ENCODE data around the gene CES4A.
A peak's percentile ranks its signal among the peaks of the same experiment; 100 is the strongest.
"Not testable (repeated sequence)": the region's sequence is repeated elsewhere in the genome, so short reads cannot be mapped to it uniquely, and the experiment has no call there.

CES4A gene

DNA sequence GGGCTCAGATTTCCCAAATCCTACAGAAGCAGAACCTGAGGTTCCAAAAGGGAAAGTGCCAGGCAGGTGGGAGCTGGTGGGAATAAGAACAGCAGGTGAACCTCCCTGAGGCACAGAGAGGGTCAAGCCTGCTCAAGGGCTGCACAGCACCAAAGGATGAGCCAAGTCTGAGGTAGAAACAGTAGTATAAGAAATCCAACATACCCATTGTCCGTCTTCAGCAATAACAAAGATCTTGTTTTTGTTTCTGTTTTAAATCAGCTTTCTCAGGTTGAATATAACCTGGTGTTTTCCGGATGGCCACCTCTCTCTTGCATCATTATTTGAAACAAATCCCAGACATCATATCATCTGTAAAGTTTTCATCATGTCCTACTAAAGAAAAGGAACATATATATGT, 38.0 kb upstream of the CES4A start:
- FAIRE-seq (no peak), DNase-seq (ENCODE audit: insufficient read length, low spot score) (no peak)
- no peak for TF ChIP-seq POLR2A (IDR thresholded peaks at IDR 0.05; ENCODE audit: low read depth, low read length)

DNA sequence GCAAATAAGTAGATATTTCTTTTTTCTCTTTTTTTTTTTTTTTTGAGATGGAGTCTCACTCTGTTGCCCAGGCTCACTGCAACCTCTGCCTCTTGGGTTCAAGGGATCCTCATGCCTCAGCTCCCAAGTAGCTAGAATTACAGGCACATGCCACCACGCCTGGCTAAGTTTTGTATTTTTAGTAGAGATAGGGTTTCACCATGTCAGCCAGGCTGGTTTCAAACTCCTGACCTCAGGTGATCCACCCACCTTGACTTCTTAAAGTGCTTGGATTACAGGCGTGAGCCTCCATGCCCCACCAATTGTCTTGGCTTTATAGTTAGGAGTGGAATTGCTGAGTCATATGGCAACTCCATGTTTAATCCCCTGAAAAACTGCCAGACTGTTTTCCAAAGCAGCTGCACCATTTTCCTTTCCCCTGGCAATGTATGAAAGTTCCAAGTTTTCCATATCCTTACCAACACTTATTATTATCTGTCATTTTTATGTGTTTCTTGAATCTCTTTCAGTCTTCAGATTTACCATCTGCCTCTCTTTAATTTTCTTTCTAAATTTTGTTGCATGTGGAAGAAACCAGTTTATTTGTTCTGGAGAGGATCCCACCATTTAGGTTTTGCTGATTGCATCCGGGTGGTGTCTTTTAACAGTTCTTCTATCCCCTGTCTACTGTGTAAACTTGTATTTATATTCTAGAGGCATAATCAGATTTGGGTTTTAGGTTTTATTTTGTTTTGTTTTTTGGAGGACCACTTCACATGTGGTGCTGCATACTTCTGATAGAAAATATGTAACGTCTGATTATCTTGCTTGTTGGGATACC, 37.2 kb upstream of the CES4A start:
- TF ChIP-seq POLR2A (IDR thresholded peaks at IDR 0.05; ENCODE audit: low read depth, low read length): no peak
- FAIRE-seq: no peak

DNA sequence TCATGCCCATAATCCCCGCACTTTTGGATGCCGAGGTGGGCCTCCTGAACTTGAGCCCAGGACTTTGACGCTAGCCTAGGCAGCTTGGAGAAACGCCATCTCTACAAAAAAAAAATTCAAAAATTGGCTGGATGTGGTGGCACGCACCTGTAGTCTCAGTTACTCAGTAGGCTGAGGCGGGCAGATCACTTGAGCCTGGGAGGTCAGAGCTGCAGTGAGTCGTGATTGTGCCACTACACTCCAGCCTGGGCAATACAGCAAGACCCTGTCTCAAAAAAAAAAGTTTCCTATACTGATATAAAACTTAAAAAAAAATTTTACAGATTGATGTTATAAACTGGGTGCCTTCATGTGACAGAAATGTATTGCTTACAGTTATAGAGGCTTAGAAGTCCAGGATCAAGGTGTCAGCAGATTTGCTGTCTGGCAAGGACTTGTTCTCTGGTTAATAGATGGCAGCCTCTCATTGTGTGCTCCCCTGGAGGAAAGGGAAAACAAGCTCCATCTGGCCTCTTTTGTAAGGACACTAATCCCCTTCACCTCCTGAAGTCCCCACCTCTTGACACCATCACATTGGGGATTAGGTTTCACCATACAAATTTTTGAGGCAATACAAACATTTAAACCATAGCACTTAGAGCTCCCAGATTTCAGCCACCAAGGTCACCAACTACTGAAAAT, 35.8 kb upstream of the CES4A start:
- DNase-seq (ENCODE audit: insufficient read length, low spot score) (no peak), FAIRE-seq (no peak)
- TF ChIP-seq POLR2A (IDR thresholded peaks at IDR 0.05; ENCODE audit: low read depth, low read length): no peak

More for the DNA sequence above, 37.2 kb upstream of the CES4A start:
- DNase-seq (ENCODE audit: insufficient read length, low spot score): no peak

DNA sequence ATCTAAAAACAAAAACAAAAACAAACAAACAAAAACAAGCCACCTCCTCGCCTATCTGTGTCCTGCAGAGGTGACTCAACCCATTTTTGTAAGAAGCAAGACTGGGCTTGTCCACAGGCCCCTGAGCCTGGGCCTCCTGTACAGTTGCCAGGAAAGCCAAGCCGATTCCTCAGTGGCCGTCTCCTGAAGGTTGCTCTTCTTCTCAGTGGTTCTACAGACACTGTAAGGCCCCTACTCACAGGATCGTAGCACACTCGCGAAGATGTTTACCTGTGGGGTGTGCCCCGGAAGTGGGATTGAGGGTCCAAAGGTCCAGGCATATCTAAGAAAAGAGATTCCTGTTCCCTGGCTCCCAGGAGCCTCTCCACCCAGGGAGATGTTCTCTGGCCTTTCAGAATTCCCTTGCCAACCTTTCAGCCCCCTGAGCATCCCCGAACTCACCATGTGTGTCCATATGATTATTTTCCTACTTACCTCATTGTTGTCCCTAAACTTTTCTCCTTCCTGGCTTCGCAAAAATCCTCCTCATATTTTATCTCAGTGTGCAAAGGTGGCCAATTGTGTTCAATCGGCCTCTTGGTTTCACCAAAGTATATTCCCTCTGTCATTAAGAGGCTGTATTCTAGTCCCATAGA, 34.8 kb upstream of the CES4A start:
- no peak for DNase-seq (ENCODE audit: insufficient read length, low spot score)
- no peak for FAIRE-seq
- TF ChIP-seq POLR2A (IDR thresholded peaks at IDR 0.05; ENCODE audit: low read depth, low read length): no peak

DNA sequence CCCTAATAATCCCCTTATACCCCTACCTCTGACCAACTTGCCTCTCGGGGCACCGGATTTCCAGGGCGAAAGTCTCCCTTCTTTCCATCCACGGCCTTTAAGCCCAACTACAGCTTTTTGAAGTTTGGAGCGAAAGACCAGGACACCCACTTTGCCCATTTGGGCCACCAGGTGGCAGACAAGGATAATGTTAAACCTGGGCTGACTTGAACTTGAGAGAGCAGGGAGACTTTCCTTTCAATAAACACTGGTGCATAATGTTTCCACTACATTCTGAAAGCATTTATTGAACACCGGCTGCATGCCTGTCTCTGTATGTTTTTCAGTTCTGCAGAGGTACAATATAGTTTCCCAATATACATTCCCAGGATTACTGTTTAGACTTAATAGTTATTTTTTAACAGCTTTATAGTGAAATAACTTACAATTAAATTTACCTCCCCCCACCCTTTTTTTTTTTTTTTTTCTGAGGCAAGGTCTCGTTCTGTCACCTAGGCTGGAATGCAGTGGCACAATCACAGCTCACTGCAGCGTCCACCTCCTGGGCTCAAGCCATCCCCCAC, 34.2 kb upstream of the CES4A start:
- no peak for TF ChIP-seq POLR2A (IDR thresholded peaks at IDR 0.05; ENCODE audit: low read depth, low read length)
- FAIRE-seq: peak; percentile 91

DNA sequence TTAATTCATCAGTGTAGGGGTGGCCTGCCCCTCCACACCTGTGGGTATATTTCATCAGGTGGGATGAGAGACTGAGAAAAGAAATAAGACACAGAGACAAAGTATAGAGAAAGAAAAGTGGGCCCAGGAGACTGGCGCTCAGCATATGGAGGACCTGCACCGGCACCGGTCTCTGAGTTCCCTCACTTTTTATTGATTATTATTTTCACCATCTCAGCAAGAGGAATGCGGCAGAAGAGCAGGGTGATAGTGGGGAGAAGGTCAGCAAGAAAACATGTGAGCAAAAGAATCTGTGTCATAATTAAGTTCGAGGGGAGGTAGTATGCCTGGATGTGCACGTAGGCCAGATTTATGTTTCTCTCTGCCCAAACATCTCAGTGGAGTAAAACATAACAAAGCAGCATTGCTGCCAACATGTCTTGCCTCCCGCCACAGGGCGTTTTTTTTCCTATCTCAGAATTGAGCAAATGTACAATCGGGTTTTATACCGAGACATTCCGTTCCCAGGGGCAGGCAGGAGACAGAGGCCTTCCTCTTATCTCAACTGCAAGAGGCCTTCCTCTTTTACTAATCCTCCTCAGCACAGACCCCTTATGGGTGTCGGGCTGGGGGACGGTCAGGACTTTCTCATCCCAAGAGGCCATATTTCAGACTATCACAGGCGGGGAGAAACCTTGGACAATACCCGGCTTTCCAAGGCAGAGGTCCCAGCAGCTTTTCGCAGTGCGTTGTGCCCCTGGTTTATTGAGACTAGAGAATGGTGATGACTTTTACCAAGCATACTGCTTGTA, 32.8 kb upstream of the CES4A start:
- not testable (repeated sequence) for FAIRE-seq; DNase-seq (ENCODE audit: insufficient read length, low spot score)

More for the DNA sequence above, 34.2 kb upstream of the CES4A start:
- DNase-seq (ENCODE audit: insufficient read length, low spot score): peak; percentile 56

DNA sequence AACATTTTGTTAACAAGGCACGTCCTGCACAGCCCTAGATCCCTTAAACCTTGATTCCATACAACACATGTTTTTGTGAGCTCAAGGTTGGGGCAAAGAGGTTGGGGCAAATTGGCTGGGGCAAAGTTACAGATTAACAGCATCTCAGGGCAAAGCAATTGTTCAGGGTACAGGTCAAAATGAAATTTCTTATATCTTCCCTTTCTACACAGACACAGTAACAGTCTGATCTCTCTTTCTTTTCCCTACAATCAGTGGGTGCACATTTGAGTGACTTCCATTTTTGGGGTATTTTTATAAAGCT, 32.3 kb upstream of the CES4A start:
- DNase-seq (ENCODE audit: insufficient read length, low spot score); FAIRE-seq: not testable (repeated sequence)

DNA sequence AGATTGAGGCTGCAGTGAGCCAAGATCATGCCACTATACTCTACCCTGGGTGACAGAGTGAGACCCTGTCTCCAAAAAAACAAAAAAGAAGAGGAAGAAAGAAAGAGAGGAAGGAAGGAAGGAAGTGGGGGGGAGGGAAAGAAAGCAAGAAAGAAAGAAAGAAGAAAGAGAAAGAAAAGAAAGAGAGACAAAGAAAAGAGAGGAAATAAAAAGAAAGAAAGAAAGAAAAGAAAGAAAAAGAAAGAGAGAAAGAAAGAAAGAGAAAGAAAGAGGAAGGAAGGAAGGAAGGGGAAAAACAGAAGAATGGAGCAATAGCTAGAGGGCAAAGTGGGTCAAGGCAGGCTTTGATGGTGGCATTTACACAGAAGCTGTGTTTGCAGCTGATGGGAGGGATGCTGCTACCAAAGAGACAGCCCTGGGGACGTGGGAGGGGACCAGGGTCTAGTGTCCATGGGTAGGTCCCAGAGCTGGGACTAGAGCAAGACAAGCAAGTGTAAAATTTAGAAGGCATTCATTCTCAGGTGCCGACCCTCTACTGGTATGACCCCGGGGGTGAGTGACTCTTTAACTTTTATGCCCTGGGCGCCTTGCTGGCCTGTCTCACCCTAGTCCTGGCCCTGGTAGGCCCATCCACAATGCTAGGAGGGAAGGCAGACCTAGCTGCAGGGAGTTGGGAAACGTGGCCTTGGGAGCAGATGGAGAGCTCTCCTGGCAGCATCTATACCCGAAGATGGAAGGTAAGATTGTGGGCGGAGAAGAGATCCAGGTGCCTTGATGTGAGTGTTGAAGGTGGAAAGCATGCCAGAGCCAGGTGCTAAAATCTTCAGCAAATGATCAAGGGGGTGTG, 29.3 kb upstream of the CES4A start:
- FAIRE-seq (no peak), DNase-seq (ENCODE audit: insufficient read length, low spot score) (no peak)
- no peak for TF ChIP-seq POLR2A (IDR thresholded peaks at IDR 0.05; ENCODE audit: low read depth, low read length)

DNA sequence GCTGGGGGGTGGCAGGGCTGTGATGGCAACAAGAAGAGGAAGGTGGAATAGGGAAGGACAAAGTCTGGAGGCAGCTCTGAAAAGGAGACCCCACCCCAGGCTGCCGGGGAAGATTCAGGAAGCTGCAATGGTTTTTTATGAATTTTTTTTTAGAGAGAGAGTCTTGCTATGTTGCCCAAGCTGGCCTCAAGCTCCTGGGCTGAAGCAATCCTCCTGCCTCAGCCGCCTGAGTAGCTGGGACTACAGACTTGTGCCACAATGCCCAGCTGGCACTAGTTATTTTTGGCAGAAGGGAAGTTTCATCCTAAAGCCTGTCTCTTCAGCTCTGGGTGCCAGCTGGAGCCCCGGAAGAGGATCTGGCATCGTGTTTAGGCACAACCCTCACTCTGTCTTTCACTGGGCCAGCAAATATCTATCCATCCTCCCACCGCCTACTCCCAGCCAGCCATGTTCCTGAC, 28.7 kb upstream of the CES4A start:
- no peak for FAIRE-seq
- DNase-seq (ENCODE audit: insufficient read length, low spot score): no peak
- no peak for TF ChIP-seq POLR2A (IDR thresholded peaks at IDR 0.05; ENCODE audit: low read depth, low read length)

DNA sequence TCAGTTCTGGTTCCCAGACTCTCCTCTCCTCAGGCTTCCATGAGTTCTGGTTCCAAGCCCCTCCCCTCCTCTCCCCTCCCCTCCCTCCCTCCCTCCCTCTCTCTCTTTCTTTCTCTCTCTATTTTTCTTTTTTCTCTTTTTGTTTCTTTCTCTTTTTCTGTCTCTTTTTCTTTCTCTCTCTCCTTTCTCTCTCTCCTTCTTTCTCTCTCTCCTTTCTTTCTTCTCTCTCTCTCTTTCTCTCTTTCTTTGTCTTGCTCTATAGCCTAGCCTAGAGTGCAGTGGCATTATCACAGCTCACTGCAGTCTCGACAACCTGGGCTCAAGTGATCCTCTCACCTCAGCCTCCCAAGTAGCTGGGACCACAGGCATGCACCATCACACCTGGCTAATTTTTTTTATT, 28.1 kb upstream of the CES4A start:
- FAIRE-seq (no peak), DNase-seq (ENCODE audit: insufficient read length, low spot score) (no peak)
- no peak for TF ChIP-seq POLR2A (IDR thresholded peaks at IDR 0.05; ENCODE audit: low read depth, low read length)

DNA sequence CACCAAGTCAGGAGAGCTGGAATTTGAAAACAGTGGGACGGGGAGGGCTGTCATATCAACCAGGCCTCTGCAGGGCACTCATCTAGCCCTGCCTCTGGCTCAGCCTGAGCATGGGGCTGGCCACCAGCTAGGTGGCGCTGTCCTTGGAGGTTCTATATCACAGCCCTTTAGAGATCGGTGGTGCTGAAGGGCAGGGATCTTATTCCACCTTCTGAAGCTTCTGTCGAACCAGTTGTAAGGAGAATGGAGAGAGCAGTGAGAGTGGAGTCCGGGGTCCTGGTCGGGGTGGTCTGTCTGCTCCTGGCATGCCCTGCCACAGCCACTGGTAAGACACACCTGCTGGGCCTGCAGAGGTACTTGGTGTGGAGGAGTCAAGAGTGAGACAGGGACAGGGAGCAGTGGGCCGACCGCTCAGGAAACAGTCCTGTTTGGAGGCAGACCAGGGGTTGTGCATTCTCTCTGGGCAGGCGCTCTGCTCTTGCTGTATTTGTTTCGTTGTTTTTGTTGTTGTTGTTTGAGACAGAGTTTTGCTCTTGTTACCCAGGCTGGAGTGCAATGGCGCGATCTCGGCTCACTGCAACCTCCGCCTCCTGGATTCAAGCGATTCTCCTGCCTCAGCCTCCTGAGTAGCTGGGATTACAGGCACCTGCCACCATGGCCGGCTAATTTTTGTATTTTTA, 27.2 kb upstream of the CES4A start, which contains the start of gene CES3:
CES3 (plus strand) TSS at position 202 of the 680 bp plus-strand sequence; CDS start at position 244, 42 bp downstream.
- peak; percentile 75 for DNase-seq (ENCODE audit: insufficient read length, low spot score)
- no peak for TF ChIP-seq POLR2A (IDR thresholded peaks at IDR 0.05; ENCODE audit: low read depth, low read length)
- peak; percentile 70 for FAIRE-seq

DNA sequence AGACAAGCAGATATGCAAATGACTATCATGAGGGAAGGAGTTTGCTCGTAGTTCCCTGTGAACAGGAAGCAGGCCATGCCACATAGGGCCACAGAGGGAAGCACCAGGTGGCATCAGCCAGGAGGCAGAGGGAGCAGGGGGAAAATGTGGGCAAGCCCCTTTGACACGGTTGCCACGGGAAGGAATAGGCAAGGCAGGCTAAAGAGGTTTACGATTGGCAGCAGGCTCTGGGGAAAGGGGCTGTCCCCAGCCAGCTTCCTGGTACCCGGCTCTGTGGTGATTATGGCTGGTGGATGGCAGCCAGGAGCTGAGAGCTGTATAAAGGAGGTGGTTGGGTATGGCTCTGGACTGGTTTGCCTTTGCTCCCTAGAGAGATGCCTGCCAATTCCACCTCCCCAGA, 26.5 kb upstream of the CES4A start:
- no peak for TF ChIP-seq POLR2A (IDR thresholded peaks at IDR 0.05; ENCODE audit: low read depth, low read length)
- FAIRE-seq: no peak
- no peak for DNase-seq (ENCODE audit: insufficient read length, low spot score)
